Measurements from ENCODE around the gene SASH1. TPM values are rescaled to one million over a fixed set of nuclear protein-coding genes. Genes with fewer than 3 reads are reported as not detected.

SASH1 gene
- total RNA-seq (2014; rRNA removed; shearing (Covaris generic)), result 16.1 and 27.4 TPM in 2 replicates

GRCh38 chr6:148342350-148343046, at the start of gene SASH1:
TSS of gene SASH1 (plus strand) at chr6:148342838. CDS start at chr6:148343068, 230 bp downstream.
- DNase-seq (ENCODE audit: low read depth), result peak; percentile 88

- DNase-seq (ENCODE audit: low read depth), result no peak
Measured at GRCh38 chr6:148293181-148293995, 49.2 kb upstream of the SASH1 start.

- DNase-seq (ENCODE audit: low read depth), result no peak
Measured at GRCh38 chr6:148294059-148294458, 48.6 kb upstream of the SASH1 start.

- DNase-seq (ENCODE audit: low read depth), result no peak
Measured at GRCh38 chr6:148295261-148295887, 47.3 kb upstream of the SASH1 start.

GRCh38 chr6:148296771-148297170, 45.9 kb upstream of the SASH1 start:
- no peak for DNase-seq (ENCODE audit: low read depth)

- DNase-seq (ENCODE audit: low read depth), result no peak
Measured at GRCh38 chr6:148298683-148299082, 44.0 kb upstream of the SASH1 start.

- DNase-seq (ENCODE audit: low read depth), result no peak
Measured at GRCh38 chr6:148303616-148304015, 39.0 kb upstream of the SASH1 start.

GRCh38 chr6:148304976-148305375, 37.7 kb upstream of the SASH1 start:
- peak; percentile 51 for DNase-seq (ENCODE audit: low read depth)

GRCh38 chr6:148306286-148306685, 36.4 kb upstream of the SASH1 start:
- no peak for DNase-seq (ENCODE audit: low read depth)

- DNase-seq (ENCODE audit: low read depth), result no peak
Measured at GRCh38 chr6:148307405-148307804, 35.2 kb upstream of the SASH1 start.

GRCh38 chr6:148309301-148309700, 33.3 kb upstream of the SASH1 start:
- DNase-seq (ENCODE audit: low read depth), result no peak

GRCh38 chr6:148311966-148312669, 30.5 kb upstream of the SASH1 start:
- DNase-seq (ENCODE audit: low read depth), result no peak

- no peak for DNase-seq (ENCODE audit: low read depth)
Measured at GRCh38 chr6:148313488-148313887, 29.1 kb upstream of the SASH1 start.

GRCh38 chr6:148316308-148316707, 26.3 kb upstream of the SASH1 start:
- no peak for DNase-seq (ENCODE audit: low read depth)

- peak; percentile 54 for DNase-seq (ENCODE audit: low read depth)
Measured at GRCh38 chr6:148317051-148317450, 25.6 kb upstream of the SASH1 start.

- peak; percentile 57 for DNase-seq (ENCODE audit: low read depth)
Measured at GRCh38 chr6:148317739-148318138, 24.9 kb upstream of the SASH1 start.

- no peak for DNase-seq (ENCODE audit: low read depth)
Measured at GRCh38 chr6:148322704-148323103, 19.9 kb upstream of the SASH1 start.

GRCh38 chr6:148323344-148323743, 19.3 kb upstream of the SASH1 start:
- no peak for DNase-seq (ENCODE audit: low read depth)

GRCh38 chr6:148324297-148324985, 18.2 kb upstream of the SASH1 start:
- peak; percentile 44 for DNase-seq (ENCODE audit: low read depth)

- DNase-seq (ENCODE audit: low read depth), result no peak
Measured at GRCh38 chr6:148325316-148326068, 17.1 kb upstream of the SASH1 start.

All from RPMI7951 (cell line).